Body of pancreas (tissue), 4 donors: ENCODE results near the gene ADGRF4.

Experiments
- CTCF ChIP-seq, 7 experiments: fragments of 450-650 bp in 4 of 7; fragments of 200-600 bp in 3 of 7; sonication (generic) in 3 of 7; IDR thresholded peaks; one replicate each; pipeline ENCODE4 v1.5.1; 2016 to 2019; ENCODE audit warnings: antibody characterized with exemption in 7 of 7
- POLR2A ChIP-seq, 3 donors: fragments of 450-650 bp; IDR thresholded peaks; one replicate each; pipeline ENCODE4 v1.6.1; 2016; ENCODE audit warnings: antibody characterized with exemption in 3 of 3, mild to moderate bottlenecking in 2 of 3

GRCh38 chr6:47741807-47742206 is 43.4 kb downstream of the ADGRF4 start:
- TF ChIP-seq CTCF (IDR thresholded peaks at IDR 0.05), result no peak
- no peak for TF ChIP-seq POLR2A (IDR thresholded peaks at IDR 0.05)
